HG02938 (cell line): ENCODE results near the gene VCAM1.
"Not testable (repeated sequence)": the region's sequence is repeated elsewhere in the genome, so short reads cannot be mapped to it uniquely, and the experiment has no call there.

Experiments used
- ATAC-seq: cut with Tn5 transposase; IDR thresholded peaks from one replicate; pipeline ENCODE4 v1.9.1; 2021; ENCODE audit warnings: mild to moderate bottlenecking, moderate library complexity; ENCODE audit not compliant: unreplicated experiment

The VCAM1 gene

DNA sequence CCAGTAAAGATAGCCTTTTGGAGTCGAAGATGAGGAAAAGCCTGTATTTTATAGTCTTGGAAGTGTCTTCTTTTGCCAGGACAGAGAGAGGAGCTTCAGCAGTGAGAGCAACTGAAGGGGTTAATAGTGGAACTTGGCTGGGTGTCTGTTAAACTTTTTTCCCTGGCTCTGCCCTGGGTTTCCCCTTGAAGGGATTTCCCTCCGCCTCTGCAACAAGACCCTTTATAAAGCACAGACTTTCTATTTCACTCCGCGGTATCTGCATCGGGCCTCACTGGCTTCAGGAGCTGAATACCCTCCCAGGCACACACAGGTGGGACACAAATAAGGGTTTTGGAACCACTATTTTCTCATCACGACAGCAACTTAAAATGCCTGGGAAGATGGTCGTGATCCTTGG is at the start of gene VCAM1:
Gene VCAM1, plus strand, starts transcription at position 253 of the 400 bp plus-strand sequence. Its CDS starts 119 bp downstream, at position 372.
- ATAC-seq: peak; percentile 50

DNA sequence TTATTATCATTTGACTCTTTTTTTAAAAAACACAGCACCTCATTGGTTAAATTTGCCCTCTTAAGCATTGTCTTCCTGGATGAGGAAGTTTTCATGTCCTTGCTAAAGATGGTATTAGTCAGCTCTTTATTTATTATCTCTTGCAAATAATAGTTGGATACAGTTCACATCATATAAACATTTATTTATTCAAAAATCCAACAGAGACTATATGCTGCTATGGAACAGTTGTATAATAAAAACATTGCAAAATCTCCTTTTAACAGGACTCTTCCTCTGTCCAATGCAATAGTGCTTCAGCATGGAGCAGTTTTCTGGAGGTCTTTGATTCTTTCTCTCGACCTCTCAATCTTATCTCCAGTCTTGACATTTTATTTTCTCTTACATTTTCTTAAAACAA is 49.5 kb upstream of the VCAM1 start:
- no peak for ATAC-seq

DNA sequence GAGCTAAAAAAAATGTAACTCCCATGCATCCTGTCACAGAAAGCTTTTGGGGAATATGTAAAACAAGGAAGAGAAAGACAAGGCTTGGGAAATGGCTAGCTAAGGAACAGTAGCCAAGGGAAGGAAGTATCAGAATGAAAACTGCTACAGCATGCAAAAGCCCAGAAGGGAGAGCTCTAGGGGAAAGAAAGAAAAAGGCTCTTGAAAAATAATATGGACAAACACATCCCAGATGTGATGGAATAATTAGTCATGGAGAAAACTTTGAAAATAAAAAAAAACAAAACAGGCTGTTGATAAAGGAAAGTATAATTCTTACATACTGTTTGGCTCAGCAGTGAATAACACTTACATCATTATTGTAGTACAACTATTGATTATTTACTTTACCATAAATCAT is 47.9 kb upstream of the VCAM1 start:
- ATAC-seq: no peak

DNA sequence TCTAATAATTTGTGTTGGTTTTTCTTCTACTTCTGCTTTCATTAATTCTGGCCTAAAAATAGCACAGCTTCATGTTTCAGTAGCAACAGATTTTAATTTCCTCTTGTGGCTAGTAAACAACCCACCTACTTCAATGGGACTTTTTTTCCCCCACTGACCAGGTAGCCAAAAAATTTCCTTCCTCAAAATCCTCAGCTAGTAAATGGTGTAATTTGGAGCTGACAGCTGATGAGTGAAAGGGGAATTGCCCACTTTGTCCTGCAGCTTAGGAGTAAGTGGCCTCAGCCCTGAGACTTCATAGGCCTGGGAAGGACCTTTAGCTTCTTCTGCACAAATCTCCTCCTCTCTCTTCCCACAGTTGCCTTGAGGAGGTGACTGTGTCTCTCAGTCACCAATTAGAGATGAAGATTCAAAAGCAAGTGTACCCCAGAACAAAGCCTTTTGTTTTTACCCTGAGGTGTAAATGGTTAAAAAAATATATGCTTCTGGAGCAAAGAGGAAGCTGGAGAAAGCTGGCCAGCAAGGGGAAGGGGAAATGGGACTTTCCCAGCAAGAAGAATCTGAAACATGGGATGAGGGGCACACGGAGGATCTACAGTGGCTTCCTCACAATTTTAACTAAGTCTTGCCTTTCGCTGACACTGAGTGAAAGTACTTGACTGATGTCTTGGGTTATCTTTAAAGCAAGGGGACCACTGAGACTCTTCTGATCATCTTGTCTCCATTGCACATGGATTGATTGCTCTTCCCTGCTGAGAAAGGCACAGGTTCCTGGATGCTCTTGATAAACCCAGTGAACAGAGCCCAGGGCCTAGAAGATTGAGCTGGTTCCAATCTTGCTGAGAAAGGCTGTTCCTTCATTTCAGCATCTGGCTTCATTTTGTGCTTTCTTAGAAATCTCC is 35.8 kb upstream of the VCAM1 start:
- ATAC-seq: no peak

- ATAC-seq: no peak
These were observed 19.8 kb upstream of the VCAM1 start for GRCh38 chr1:100699744-100700143.

GRCh38 chr1:100700586-100700985 is 19.0 kb upstream of the VCAM1 start:
- no peak for ATAC-seq

- no peak for ATAC-seq
These were observed 16.5 kb upstream of the VCAM1 start for GRCh38 chr1:100703052-100703451.

DNA sequence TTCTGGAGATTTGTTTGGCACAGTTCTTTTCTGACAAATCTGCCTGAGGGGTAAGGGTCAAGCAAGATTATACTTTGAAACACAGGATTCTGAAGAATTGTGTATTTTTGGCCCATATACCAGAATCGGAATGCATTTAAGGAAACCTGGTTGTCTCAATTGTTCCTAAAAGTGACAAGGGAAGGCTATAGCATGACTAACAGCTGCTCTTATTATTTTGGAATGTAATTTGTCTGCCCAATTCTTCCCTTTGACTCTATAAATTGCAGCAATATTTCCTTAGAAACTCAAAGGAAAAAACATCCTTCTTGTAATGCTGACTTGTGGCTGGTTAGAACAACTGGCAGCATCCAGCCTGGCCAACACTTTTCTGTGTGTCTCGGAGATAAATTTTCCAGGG is 15.8 kb upstream of the VCAM1 start:
- ATAC-seq: no peak

DNA sequence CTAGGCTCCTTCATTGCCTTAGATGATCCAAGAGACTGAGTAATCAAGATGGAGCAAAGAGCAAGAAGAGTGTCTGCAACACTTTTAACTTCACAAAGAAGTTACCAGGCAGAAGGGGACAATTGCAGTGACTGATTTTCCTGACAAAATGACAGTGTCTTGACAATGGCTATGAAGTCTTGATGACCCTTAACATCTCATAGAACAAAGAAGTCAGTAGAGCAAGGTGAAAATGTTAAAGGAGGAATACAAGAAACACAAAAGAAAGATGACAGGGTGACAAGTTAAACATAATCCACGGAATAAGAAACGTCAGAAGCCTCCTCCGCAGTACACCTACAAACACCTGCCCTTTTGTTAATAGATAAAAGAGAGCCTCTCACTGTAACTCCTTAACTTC is 15.1 kb upstream of the VCAM1 start:
- ATAC-seq: no peak

DNA sequence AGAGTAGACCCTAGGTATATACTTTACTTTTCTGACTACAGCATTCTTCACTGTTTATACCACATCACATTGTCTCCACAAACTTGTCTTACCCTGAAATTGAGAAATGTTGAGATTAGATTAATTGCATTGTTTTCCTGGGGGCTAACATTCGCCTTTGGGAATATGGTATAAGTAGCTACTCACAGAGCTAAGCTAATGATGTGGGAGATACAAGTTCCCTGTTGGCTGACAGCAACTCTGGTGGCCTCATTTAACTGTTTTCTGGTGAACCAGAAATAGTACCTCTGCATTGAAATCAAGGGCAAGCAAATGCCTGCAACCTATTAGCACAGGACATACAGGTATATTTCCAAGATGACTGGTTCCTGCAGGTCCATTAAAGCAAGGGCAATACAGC is 13.2 kb upstream of the VCAM1 start:
- ATAC-seq: no peak

- ATAC-seq: no peak
These were observed 12.7 kb upstream of the VCAM1 start for GRCh38 chr1:100706856-100707255.

- ATAC-seq: no peak
These were observed 11.0 kb upstream of the VCAM1 start for GRCh38 chr1:100708476-100709062.

- ATAC-seq: no peak
These were observed 8.4 kb upstream of the VCAM1 start for GRCh38 chr1:100710906-100711682.

GRCh38 chr1:100713027-100713426 is 6.5 kb upstream of the VCAM1 start:
- not testable (repeated sequence) for ATAC-seq

DNA sequence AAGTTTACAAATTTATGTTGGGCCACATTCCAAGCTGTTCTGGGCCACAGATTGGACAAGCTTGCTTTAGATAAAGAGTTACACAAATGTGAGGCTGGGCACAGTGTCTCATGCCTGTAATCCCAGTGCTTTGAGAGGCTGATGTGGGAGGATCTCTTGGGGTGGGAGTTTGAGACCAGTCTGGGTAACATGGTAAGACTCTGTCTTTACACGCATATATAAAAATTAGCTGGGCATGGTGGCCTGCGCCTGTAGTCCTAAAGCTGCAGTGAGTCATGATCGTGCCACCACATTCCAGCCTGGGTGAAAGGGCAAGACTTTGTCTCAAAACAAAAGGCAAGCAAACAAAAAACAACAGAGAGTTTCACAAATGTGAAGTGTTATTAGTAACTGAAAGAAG is 5.9 kb upstream of the VCAM1 start:
- no peak for ATAC-seq

GRCh38 chr1:100714599-100714998 is 4.9 kb upstream of the VCAM1 start:
- ATAC-seq: no peak

DNA sequence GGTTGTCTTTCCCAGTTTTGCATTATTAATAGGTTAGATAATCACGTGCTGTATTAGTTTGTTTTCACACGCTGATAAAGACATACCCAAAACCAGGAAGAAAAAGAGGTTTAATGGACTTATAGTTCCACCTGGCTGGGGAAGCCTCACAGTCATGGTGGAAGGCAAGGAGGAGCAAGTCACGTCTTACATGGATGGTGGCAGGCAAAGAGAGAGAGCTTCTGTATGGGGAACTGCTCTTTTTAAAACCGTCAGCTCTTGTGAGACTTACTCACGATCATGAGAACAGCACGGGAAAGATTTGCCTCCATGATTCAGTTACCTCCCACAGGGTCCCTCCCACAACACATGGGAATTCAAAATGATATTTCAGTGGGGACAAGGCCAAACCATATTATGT is 2.3 kb upstream of the VCAM1 start:
- no peak for ATAC-seq

- ATAC-seq: no peak
These were observed 961 bp upstream of the VCAM1 start for GRCh38 chr1:100718581-100718980.

GRCh38 chr1:100720101-100720500 is 559 bp downstream of the VCAM1 start:
- ATAC-seq: no peak

DNA sequence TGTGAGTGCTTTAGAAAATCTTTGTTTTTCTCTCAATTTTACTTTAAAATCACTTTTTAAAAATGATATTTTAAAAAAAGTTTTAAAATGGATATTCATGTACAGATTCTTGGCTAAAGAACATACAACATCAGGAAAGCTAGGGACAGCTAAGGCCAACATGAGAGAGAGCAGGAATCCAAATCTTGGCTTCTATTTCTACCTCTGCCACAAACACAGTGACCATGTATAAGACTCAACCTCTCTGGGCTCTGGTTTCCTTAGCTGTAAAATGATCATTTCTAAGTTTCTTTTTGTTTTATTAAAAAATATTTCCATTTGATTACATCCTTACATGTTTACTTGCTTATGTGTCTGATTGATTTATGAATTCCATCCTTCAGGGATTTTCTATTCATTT is 1.2 kb downstream of the VCAM1 start:
- ATAC-seq: no peak

DNA sequence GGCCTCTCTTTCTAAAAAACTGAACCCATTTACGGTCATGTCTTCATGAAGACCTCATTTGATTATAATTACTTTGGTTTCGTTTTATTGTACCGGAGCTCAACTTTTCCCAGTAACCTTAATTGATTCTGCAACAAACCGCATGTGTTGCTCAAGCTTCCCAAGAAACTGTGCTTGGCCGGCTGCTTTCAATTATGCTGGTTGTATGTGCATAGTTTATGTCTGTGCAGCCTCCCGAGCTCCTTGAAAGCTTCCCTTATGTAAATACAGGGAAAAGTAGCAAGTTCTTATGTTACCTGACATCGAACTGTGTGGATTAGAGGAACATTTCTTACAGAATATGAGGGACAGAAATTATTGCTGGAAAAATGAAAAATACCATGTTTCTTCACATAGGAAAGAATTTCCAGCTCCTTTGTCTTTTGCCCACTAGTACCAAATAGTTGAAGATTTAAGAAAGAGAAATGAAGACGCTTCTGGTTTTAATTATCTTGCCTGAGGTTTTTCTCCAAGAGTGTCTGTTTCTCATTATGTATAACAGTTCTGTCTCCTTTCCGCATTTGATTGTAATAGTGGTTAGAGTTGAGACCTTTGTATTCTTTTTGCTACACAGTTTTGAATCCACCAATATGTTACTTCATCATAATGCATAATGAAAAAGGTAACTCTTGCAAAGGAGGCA is 2.1 kb downstream of the VCAM1 start:
- no peak for ATAC-seq
